CD14-positive monocyte (primary cell): ENCODE data around the gene UVSSA. TPM values are rescaled to one million over a fixed set of nuclear protein-coding genes. Genes with fewer than 3 reads are reported as not detected.
A peak's percentile ranks its signal among the peaks of the same experiment; 100 is the strongest.

Experiments
- DNase-seq, 3 donors: peaks; one replicate each; pipeline ENCODE4 v3.0.0-alpha.2; 2011 to 2022
- H2AFZ ChIP-seq: 2 replicates; pipeline ENCODE4 v1.6.0; 2012; ENCODE audit warnings: mild to moderate bottlenecking, low read depth, low read length, inconsistent platforms; ENCODE audit not compliant: insufficient read depth, poor library complexity, severe bottlenecking
- H3K27ac ChIP-seq, 2 donors: 1 replicate in 1 of 2; 2 replicates in 1 of 2; pipeline ENCODE4 v1.5.1; 2012 to 2013; ENCODE audit warnings: low read length in 2 of 2, control low read depth in 1 of 2, inconsistent platforms in 1 of 2, low read depth in 1 of 2, mild to moderate bottlenecking in 1 of 2
- H3K27me3 ChIP-seq, 2 donors: one replicate each; pipeline versions ENCODE4 v1.6.0 to v1.6.1; 2011 to 2013; ENCODE audit warnings: low read length in 2 of 2; ENCODE audit not compliant: control insufficient read depth in 2 of 2, insufficient read depth in 2 of 2
- H3K36me3 ChIP-seq, 2 donors: replicated peaks in 1 of 2; 1 replicate in 1 of 2; 2 replicates in 1 of 2; pipeline versions ENCODE4 v1.5.1 to v1.6.1; 2012 to 2013; ENCODE audit warnings: low read length in 2 of 2, control low read depth in 1 of 2, inconsistent platforms in 1 of 2, mild to moderate bottlenecking in 1 of 2; ENCODE audit not compliant: insufficient read depth in 2 of 2, control insufficient read depth in 1 of 2
- H3K4me1 ChIP-seq, 2 donors: 1 replicate in 1 of 2; 2 replicates in 1 of 2; pipeline versions ENCODE4 v1.5.1 to v1.6.1; 2012 to 2013; ENCODE audit warnings: low read length in 2 of 2, control low read depth in 1 of 2, inconsistent platforms in 1 of 2, mild to moderate bottlenecking in 1 of 2, moderate library complexity in 1 of 2; ENCODE audit not compliant: insufficient read depth in 2 of 2, control insufficient read depth in 1 of 2
- H3K4me2 ChIP-seq: replicated peaks from 2 replicates; pipeline ENCODE3; 2012; ENCODE audit warnings: low read length, moderate library complexity, mild to moderate bottlenecking; ENCODE audit not compliant: poor library complexity, severe bottlenecking; ENCODE audit errors: extremely low read depth
- H3K4me3 ChIP-seq, 3 experiments: fragments of 200-600 bp in 1 of 3; sonication (generic) in 1 of 3; replicated peaks in 1 of 3; 1 replicate in 2 of 3; 2 replicates in 1 of 3; pipeline ENCODE4 v1.5.1; 2011 to 2013; ENCODE audit warnings: low read length in 3 of 3, mild to moderate bottlenecking in 3 of 3, control low read depth in 2 of 3, low read depth in 2 of 3, inconsistent platforms in 1 of 3, moderate library complexity in 1 of 3
- H3K79me2 ChIP-seq: 2 replicates; pipeline ENCODE4 v1.6.0; 2012; ENCODE audit warnings: mild to moderate bottlenecking, control low read depth, inconsistent platforms, low read length, moderate library complexity; ENCODE audit not compliant: insufficient read depth
- H3K9ac ChIP-seq: 2 replicates; pipeline ENCODE4 v1.6.0; 2017; ENCODE audit warnings: low read length, mild to moderate bottlenecking; ENCODE audit not compliant: insufficient read depth, poor library complexity, severe bottlenecking
- H3K9me3 ChIP-seq, 2 donors: replicated peaks in 1 of 2; 1 replicate in 1 of 2; 2 replicates in 1 of 2; pipeline versions ENCODE4 v1.5.1 to v1.6.1; 2012 to 2013; ENCODE audit warnings: low read length in 2 of 2, control low read depth in 1 of 2; ENCODE audit not compliant: control insufficient read depth in 1 of 2, insufficient read depth in 1 of 2
- H4K20me1 ChIP-seq: 2 replicates; pipeline ENCODE4 v1.6.0; 2012; ENCODE audit warnings: mild to moderate bottlenecking, low read length, control low read depth, moderate library complexity; ENCODE audit not compliant: insufficient read depth
- H3K27ac Mint-ChIP-seq, 7 donors: one replicate each; pipeline ENCODE4 v1.8.0; 2020; ENCODE audit warnings: mild to moderate bottlenecking in 7 of 7, mixed read lengths in 7 of 7, moderate library complexity in 6 of 7, inconsistent platforms in 2 of 7
- H3K27me3 Mint-ChIP-seq, 3 donors: one replicate each; pipeline ENCODE4 v1.8.0; 2021 to 2022; ENCODE audit warnings: low read depth in 3 of 3, mild to moderate bottlenecking in 3 of 3, mixed read lengths in 3 of 3, moderate library complexity in 3 of 3, inconsistent platforms in 1 of 3
- H3K36me3 Mint-ChIP-seq, 2 donors: one replicate each; pipeline ENCODE4 v1.8.0; 2020; ENCODE audit warnings: mixed read lengths in 2 of 2, inconsistent platforms in 1 of 2, mild to moderate bottlenecking in 1 of 2
- H3K4me1 Mint-ChIP-seq: one replicate; pipeline ENCODE4 v1.8.0; 2020; ENCODE audit warnings: mild to moderate bottlenecking, mixed read lengths
- H3K4me3 Mint-ChIP-seq, 2 donors: one replicate each; pipeline ENCODE4 v1.8.0; 2020; ENCODE audit warnings: mild to moderate bottlenecking in 2 of 2, mixed read lengths in 2 of 2, moderate library complexity in 1 of 2
- H3K9me3 Mint-ChIP-seq, 7 donors: one replicate each; pipeline ENCODE4 v1.8.0; 2020 to 2022; ENCODE audit warnings: mixed read lengths in 7 of 7, mild to moderate bottlenecking in 6 of 7, moderate library complexity in 6 of 7, inconsistent platforms in 2 of 7
- CTCF ChIP-seq: fragments of 200-600 bp; IDR thresholded peaks from one replicate; pipeline ENCODE4 v1.8.0; 2022; ENCODE audit warnings: antibody characterized with exemption, mild to moderate bottlenecking
- WGBS: methylation state at CpG from one replicate; pipeline ENCODE4 v1.1.5; 2013; ENCODE audit warnings: missing lambda C conversion rate; ENCODE audit not compliant: insufficient coverage; 5-methylcytosine and 5-hydroxymethylcytosine counted together
- intact Hi-C, 2 donors: fragments of 100-400 bp; cut with micrococcal nuclease; formaldehyde crosslinking; loops; one replicate each; pipeline versions ENCODE4 v1.15.0 to v1.15.1; 2023
- polyA plus RNA-seq, 3 donors: library from polyadenylated mRNA; depleted of rRNA in 1 of 3; unstranded in 2 of 3; stranded (reverse) in 1 of 3; fragments of 300-500 nt in 2 of 3; fragments of >200 nt in 1 of 3; fragmentation: Illumina TruSeq in 2 of 3; gene quantifications; 1 replicate in 2 of 3; 2 replicates in 1 of 3; pipeline ENCODE4 v1.2.3, GENCODE V29; 2012 to 2021

The UVSSA gene
- polyA plus RNA-seq, 3 donors = 2.6 to 54.0 (median 4.8) TPM

- 97% methylated on average over 5 of the region's 5 CpGs for WGBS
Measured at GRCh38 chr4:1350169-1350520, 3.1 kb downstream of the UVSSA start.

GRCh38 chr4:1351854-1352566, 5.0 kb downstream of the UVSSA start:
- no peak overlapping the region for H3K27ac ChIP-seq
- H3K4me3 ChIP-seq = no peak overlapping the region
- no peak overlapping the region for H3K4me2 ChIP-seq
- no peaks in the 10 kb centered on the region for H3K9me3 ChIP-seq
- H3K36me3 ChIP-seq = peaks cover 51 to 58% of the 10 kb centered on the region in 2 donors
- DNase-seq = peak; percentile 71 to 80 (median 78)
- Mint-ChIP-seq H3K4me3 (peak overlapping the region; percentile 31 to 64), H3K9me3 (peaks cover 0 to 1% (median 0%) of the 10 kb centered on the region in 7 donors), H3K27ac (peak overlapping the region in 4 of 7 donors; percentile 26 to 89 (median 83)), H3K27me3 (peaks cover 0 to 2% (median 0%) of the 10 kb centered on the region in 3 donors), H3K36me3 (peaks cover 36 to 75% of the 10 kb centered on the region in 2 donors), H3K4me1 (peaks cover 20% of the 10 kb centered on the region)
- no peak overlapping the region for H3K9ac ChIP-seq
- H4K20me1 ChIP-seq = no peaks in the 10 kb centered on the region
- TF ChIP-seq CTCF = peak; percentile 97
- intact Hi-C loops = loop anchor here (2.0 kb wide), 1 partner anchor 221 kb away; no protein-coding TSS in a partner anchor
- H3K79me2 ChIP-seq = peaks cover 22% of the 10 kb centered on the region
- 43% methylated on average over 22 of the region's 24 CpGs for WGBS
- peaks cover 14 to 17% of the 10 kb centered on the region in 2 donors for H3K4me1 ChIP-seq
- H2AFZ ChIP-seq = no peak overlapping the region
- H3K27me3 ChIP-seq = no peaks in the 10 kb centered on the region

More at GRCh38 chr4:1350169-1350520, 3.1 kb downstream of the UVSSA start:
- intact Hi-C loops = loop anchor here (2.0 kb wide), 1 partner anchor 219 kb away; no protein-coding TSS in a partner anchor
- no peak for DNase-seq
- Mint-ChIP-seq H3K27ac (peak overlapping the region in 3 of 7 donors; percentile 9 to 66 (median 46)), H3K27me3 (peaks cover 0 to 2% (median 0%) of the 10 kb centered on the region in 3 donors), H3K9me3 (peaks cover 0 to 1% (median 0%) of the 10 kb centered on the region in 7 donors), H3K4me3 (no peak overlapping the region), H3K36me3 (peaks cover 29 to 61% of the 10 kb centered on the region in 2 donors), H3K4me1 (peaks cover 27% of the 10 kb centered on the region)
- TF ChIP-seq CTCF = no peak
- H2AFZ ChIP-seq = no peak overlapping the region
- H3K27ac ChIP-seq = no peak overlapping the region
- no peaks in the 10 kb centered on the region for H3K27me3 ChIP-seq
- H3K4me2 ChIP-seq = no peak overlapping the region
- no peaks in the 10 kb centered on the region for H4K20me1 ChIP-seq
- peaks cover 20 to 29% of the 10 kb centered on the region in 2 donors for H3K4me1 ChIP-seq
- H3K9ac ChIP-seq = no peak overlapping the region
- peaks cover 33 to 42% of the 10 kb centered on the region in 2 donors for H3K36me3 ChIP-seq
- H3K9me3 ChIP-seq = no peaks in the 10 kb centered on the region
- H3K79me2 ChIP-seq = peaks cover 25% of the 10 kb centered on the region
- H3K4me3 ChIP-seq = no peak overlapping the region
